AG09309 (cell line): Measurements from ENCODE around the gene TMEM164.
A peak's percentile ranks its signal among the peaks of the same experiment; 100 is the strongest.

Experiments
- DNase-seq: peaks from one replicate; pipeline ENCODE4 v3.0.0-alpha.2; 2010; ENCODE audit warnings: low read depth
- H3K4me3 ChIP-seq: 2 replicates; pipeline ENCODE4 v1.5.1; 2011; ENCODE audit warnings: mild to moderate bottlenecking, low read depth, low read length, moderate library complexity; ENCODE audit not compliant: control insufficient read depth
- TF ChIP-seq, protein P1 (sequence below): IDR thresholded peaks from 2 replicates; pipeline ENCODE4 v1.5.1; 2011; ENCODE audit warnings: mild to moderate bottlenecking, low read depth, low read length, inconsistent platforms; ENCODE audit not compliant: insufficient read depth, control insufficient read depth; ENCODE audit errors: missing control alignments

The TMEM164 gene

DNA sequence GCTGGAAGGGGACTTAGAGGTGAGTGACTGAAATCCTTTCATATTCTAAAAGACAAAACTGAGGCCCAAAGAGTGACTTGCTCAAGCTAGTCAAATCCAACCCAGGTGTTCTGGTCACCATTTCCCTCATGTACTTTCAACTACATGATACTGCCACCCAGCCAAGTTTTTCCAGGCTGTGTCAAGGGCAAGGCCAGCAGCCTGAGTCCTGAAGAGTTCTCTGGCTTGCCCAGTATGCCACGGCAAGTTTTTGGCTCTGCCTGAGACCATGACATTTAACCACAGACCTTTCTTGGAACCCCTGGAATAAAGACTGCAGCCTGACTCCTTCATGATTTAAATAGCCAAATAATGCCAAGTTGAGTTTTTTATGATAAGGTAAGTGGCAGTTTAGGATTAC, 10.7 kb upstream of the TMEM164 start:
- no peak overlapping the region for H3K4me3 ChIP-seq
- DNase-seq = no peak
- TF ChIP-seq, protein P1, sequence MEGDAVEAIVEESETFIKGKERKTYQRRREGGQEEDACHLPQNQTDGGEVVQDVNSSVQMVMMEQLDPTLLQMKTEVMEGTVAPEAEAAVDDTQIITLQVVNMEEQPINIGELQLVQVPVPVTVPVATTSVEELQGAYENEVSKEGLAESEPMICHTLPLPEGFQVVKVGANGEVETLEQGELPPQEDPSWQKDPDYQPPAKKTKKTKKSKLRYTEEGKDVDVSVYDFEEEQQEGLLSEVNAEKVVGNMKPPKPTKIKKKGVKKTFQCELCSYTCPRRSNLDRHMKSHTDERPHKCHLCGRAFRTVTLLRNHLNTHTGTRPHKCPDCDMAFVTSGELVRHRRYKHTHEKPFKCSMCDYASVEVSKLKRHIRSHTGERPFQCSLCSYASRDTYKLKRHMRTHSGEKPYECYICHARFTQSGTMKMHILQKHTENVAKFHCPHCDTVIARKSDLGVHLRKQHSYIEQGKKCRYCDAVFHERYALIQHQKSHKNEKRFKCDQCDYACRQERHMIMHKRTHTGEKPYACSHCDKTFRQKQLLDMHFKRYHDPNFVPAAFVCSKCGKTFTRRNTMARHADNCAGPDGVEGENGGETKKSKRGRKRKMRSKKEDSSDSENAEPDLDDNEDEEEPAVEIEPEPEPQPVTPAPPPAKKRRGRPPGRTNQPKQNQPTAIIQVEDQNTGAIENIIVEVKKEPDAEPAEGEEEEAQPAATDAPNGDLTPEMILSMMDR = no peak

- no peak for DNase-seq
- TF ChIP-seq, protein P1 = no peak
Measured at GRCh38 chrX:109995155-109995554, 7.8 kb upstream of the TMEM164 start.

DNA sequence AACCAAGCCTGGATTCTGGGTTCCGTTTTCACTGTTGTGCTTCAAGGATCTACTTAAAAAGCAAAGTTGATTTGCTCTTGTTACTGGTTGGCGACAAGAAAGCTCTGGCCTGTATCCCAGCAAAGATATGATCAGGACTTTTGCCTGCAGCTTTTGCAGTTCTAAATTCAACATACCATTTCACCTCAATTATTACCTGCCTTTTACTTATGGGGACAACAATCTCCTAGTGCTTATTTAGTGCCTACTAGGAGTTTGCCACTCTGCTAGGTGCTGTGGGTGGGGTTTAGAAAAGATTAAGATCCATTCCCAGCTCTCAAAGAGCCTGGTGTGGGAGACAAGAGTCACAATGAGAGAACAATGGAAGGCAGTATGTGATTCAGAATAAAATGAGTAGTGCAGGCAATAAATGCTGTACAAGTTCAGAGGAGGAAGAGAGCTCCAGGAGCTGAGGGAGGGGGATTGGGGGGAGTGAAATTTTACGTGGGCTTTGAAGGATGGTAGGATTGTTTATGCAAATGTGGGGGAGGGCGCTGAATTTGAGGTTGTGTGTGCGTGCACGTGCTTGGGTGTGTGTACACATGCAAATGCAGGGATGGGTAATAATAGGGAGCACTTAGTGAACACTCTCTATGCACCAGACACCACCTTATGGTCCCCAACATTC, 5.0 kb upstream of the TMEM164 start:
- TF ChIP-seq, protein P1 = no peak
- no peak for DNase-seq
- H3K4me3 ChIP-seq = no peak overlapping the region

More at GRCh38 chrX:109995155-109995554, 7.8 kb upstream of the TMEM164 start:
- no peak overlapping the region for H3K4me3 ChIP-seq

DNA sequence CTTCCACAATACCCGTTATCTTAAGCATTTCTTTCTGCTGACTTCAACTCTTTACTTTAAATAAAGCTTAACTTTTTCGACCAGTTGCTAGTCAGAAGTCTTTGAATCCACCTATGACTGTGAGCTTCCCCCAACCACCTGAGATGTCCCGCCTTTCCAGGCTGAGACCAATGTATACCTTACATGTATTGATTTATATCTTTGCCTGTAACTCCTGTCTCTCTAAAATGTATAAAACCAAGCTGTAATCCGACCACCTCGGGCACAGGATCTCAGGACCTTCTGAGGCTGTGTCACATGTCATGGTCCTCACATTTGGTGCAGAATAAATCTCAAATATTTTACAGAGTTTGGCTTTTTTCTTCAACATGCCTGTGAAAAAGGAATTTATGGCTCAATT, 2.9 kb upstream of the TMEM164 start:
- no peak for DNase-seq
- TF ChIP-seq, protein P1 = no peak
- H3K4me3 ChIP-seq = no peak overlapping the region

DNA sequence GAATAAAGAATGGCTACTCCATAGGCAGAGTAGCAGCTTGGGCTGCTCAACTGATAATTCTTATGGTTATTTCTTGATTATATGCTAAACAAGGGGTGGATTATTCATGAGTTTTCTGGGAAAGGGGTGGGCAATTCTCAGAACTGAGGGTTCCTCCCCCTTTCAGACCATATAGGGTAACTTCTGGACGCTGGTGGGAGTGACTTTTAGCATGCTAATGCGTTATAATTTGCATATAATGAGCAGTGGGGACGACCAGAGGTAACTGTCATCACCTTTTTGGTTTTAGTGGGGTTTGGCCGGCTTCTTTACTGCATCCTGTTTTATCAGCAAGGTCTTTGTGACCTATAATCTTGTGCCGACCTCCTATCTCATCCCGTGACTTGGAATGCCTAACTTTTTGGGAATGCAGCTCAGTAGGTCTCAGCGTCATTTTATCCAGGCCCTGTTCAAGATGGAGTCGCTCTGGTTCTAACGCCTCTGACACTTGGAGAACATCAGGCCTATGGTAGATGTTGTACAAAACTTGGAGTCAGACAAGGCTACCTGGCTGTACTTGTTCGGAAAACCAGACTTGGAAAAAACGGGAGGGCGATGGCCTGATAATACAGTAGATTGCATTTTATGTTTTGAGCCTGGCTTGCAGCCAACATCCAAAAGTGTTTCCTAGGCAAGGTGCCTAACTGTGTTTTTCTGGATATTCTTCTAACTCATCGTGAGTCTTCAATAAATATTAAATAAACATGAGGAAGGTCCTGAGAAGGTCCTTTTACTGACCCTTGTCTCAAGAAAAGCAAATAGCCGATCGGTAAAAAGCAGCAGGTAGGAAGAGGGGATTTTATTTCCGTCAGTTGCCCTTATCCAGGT, 1.8 kb upstream of the TMEM164 start:
- no peak for DNase-seq
- no peak overlapping the region for H3K4me3 ChIP-seq
- TF ChIP-seq, protein P1 = no peak

DNA sequence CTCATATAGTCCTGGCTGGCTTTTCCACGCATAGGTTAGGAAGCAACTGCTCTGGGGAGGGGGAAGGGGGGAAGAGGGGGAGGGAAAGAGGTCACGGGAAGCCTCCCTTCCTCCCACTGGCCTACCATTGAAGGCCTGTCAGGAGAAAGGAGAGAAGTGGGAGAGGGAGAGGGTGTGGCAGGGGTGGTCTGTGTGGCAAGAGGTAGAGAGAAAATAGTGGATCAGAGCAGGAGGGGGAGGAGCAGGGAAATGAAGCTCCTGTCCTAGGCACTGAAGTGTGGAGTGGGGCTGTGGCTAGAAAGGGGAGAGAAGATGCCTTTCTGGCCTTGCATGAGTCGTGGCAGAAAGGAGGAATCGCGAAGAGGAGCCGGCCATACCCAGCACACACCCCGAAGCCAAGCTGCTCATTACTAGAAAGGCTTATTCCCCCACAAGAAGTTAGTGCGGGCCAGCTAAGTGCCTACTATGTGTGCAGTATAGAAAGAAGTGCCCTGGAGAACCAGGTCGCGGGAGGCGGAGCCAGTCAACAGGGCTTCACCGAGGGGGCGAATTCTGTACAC, 1.1 kb upstream of the TMEM164 start:
- peak overlapping the region; percentile 67 for H3K4me3 ChIP-seq
- TF ChIP-seq, protein P1 = no peak
- DNase-seq = no peak
